ENCODE data around the gene SLC30A1. TPM values are rescaled to one million over a fixed set of nuclear protein-coding genes. Genes with fewer than 3 reads are reported as not detected.

Gene SLC30A1
- total RNA-seq = 30.0 and 48.7 TPM in 2 replicates

GRCh38 chr1:211578640-211579439 lies at the start of gene SLC30A1:
TSS of gene SLC30A1 (minus strand) at chr1:211579161. CDS start at chr1:211578612, 549 bp downstream.

Other genes with a start within 250 kb of the SLC30A1 start
- gene RD3, start 87.0 kb downstream of the SLC30A1 start, total RNA-seq = not detected in 2 replicates
- gene NEK2, start 96.5 kb upstream of the SLC30A1 start, total RNA-seq = 2.5 and 8.5 TPM in 2 replicates

Measured in smooth muscle cell of the pulmonary artery (primary cell).